GM21723 (cell line): ENCODE measurements around the gene NUBPL.
"Not testable (repeated sequence)": the region's sequence is repeated elsewhere in the genome, so short reads cannot be mapped to it uniquely, and the experiment has no call there.

Experiments
- ATAC-seq: cut with Tn5 transposase; IDR thresholded peaks from one replicate; pipeline ENCODE4 v1.9.1; 2021; ENCODE audit warnings: mild to moderate bottlenecking, moderate library complexity; ENCODE audit not compliant: unreplicated experiment

The NUBPL gene

GRCh38 chr14:31802838-31803237 lies 241.6 kb downstream of the NUBPL start:
- ATAC-seq = no peak

DNA sequence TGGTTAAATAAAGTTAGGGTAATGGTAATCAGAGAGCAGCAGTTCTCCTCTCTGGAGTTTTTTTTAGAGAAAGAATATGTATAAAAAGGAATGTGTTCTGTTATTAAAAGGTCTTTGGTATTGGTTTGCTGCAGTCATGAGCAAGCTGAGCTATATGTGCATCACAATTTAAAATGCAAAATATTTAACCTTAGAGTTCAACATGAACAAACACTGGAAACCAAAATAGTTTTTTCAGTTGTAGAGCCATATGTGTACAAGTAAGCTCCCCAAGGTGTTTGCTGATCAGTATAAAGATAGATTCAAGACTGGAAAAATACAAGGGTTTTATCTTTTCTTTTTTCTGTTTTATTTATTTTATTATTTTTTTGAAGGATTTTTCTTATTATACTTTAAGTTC lies 245.0 kb downstream of the NUBPL start:
- no peak for ATAC-seq

DNA sequence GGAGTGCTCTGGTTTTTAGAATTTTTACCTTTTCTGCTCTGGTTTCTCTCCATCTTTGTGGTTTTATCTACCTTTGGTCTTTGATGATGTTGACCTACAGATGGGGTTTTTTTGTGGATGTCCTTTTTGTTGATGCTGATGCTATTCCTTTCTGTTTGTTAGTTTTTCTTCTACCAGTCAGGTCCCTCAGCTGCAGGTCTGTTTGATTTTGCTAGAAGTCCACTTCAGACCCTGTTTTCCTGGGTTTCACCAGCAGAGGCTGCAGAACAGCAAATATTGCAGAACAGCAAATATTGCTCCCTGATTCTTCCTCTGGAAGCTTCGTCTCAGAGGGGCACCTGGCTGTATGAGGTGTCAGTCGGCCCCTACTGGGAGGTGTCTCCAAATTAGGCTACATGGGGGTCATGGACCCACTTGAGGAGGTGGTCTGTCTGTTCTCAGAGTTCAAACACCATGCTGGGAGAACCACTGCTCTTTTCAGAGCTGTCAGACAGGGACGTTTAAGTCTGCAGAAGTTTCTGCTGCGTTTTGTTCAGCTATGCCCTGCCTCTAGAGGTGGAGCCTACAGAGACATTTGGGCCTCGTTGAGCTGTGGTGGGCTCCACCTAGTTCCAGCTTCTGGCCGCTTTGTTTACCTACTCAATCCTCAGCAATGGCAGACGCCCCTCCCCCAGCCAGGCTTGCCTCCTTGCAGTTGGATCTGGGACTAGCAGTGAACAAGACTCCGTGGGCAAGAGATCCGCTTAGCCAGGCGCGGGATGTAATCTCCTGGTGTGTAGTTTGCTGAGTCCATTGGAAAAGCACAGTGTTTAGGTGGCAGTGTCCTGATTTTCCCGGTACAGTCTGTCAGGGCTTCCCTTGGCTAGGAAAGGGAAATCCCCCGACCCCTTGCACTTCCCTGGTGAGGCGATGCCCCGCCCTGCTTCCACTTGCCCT lies 250.8 kb downstream of the NUBPL start:
- not testable (repeated sequence) for ATAC-seq

- not testable (repeated sequence) for ATAC-seq
Observed at GRCh38 chr14:31813724-31814490, 252.7 kb downstream of the NUBPL start.

DNA sequence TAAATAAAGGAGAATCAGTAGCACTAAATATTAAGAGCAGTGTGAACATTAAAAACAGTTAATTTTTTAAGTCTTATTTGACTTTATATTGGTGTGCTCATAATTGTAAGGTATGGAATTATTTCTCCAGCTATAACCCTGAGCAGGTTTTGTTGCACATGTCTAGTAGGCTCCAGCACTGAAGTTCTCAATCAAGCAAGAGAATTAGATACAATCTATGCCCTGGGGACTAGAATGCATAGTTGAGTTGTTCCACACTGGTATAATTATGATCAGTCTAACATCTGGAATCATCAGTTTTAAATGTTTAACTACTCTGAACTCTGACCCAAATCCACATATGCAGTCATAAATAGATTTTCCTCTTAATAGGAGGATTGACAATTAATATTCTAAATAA lies 258.1 kb downstream of the NUBPL start:
- no peak for ATAC-seq

DNA sequence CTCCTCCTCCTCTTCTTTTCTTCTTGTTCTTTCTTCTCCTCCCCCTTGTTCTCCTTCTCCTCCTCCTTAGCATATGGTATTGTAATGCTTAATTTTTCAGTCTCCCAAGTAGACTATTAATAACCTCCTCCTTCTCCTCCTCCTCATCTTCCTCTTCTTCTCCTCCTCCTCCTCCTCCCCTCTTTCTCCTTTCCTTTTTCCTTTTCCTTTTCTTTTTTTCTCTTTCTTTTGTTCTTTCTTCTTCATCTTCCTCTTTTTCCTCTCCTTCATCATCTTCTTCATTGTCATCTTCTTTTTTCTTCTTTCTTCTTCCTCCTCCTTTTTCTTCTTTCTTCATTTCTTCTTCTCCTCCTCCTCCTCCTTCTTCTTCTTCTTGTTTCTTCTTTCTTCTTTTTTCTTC lies 264.3 kb downstream of the NUBPL start:
- no peak for ATAC-seq

- ATAC-seq = no peak
Observed at GRCh38 chr14:31827325-31827724, 266.1 kb downstream of the NUBPL start.

DNA sequence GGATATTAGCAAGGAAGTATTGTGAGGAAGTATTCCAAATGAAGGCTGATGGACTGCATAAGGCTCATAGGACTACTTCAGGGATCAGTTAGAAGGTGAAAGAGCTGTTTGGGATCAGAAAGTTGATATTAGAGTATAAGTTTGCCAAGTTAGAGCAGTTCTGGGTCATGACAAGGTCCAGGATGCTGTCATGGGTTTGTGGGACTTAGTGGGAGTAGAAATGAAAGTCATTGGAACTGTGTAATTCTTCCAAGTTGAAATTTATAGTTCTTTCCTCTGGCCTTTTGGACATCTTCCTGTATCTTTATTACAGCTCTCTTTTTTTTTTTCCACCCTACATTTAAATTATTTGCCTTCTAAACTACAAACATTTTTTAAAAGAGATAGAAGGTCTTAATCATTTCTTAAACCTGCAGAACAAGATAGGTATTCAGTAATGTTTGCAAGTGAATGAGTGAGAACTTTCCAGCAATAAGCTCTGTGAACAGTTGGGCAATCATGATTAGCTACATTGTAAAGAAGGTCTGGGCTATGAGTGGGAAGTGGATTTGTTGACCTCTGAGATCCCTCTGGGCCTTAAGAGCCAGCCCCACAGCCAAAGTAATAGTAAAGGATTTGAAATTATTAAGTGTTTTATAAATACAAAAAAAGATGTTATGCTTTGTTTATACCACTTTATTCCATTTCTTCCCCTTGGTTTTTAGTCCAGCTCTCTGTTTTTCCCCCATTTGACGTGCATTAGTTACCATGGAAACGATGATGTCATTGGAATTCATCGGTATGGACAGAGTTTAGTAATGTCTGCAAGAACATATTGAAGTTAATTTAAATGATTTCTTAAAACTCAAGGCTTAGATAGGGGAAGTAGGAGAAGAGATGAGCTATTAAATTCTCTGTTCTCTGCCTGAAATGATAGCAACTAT lies 268.0 kb downstream of the NUBPL start:
- no peak for ATAC-seq

GRCh38 chr14:31834616-31835015 lies 273.4 kb downstream of the NUBPL start:
- no peak for ATAC-seq

GRCh38 chr14:31835049-31835448 lies 273.8 kb downstream of the NUBPL start:
- ATAC-seq = no peak

GRCh38 chr14:31837031-31837430 lies 275.8 kb downstream of the NUBPL start:
- no peak for ATAC-seq

DNA sequence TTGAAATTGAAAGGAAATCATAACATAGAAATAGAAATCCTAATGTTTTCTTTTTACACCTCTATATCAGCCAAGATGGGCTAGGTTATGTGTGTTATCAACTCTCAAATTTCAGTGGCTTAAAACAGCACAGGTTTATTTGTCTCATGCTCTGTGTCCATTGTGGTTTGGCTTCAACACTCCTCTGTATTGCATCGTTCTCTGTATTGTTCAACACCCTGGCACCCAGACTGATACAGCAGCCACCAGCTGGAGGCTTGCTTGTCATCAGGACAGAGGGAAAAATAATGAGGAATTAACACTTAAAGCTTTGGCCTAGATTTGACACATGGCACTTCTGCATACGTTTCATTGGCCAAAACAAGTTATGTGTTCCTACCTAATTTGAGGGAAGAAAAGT lies 281.7 kb downstream of the NUBPL start:
- ATAC-seq = no peak

DNA sequence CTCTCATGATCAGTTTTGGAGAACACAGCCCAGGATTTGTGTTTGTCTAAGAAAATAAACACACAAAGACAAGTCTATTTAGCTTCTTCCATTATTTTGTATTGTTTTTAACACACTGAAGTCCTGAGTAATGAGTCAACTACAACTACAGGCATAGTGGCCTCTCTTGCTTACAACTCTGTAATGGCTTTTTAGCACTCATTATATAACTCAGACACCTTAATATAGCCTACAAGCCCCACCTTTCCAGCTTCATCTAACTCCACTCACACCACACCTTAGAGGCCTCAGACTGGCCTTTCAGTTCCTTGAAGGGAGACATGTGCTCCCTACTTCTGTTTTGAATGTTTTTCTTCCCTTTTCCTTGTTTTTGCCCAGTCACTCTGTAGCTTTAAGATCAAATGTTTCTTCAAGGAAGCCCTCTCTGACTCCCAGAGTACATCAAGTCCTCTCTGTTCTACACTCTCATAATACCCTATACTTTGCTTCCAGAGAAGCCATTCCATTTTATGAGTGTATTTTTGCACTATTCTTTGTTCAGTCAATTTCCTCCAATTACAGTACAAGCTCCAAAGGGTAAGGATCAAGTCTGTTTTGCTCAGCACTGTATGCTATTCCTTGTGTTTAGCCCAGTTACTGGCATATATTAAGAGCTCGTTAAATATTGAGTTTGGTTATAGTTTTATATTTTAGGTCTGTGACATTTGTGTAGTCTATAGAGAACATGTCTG lies 282.3 kb downstream of the NUBPL start:
- no peak for ATAC-seq

GRCh38 chr14:31854508-31855075 lies 293.4 kb downstream of the NUBPL start:
- peak; percentile 56 for ATAC-seq

- ATAC-seq = no peak
Observed at GRCh38 chr14:31855262-31855661, 294.1 kb downstream of the NUBPL start.

DNA sequence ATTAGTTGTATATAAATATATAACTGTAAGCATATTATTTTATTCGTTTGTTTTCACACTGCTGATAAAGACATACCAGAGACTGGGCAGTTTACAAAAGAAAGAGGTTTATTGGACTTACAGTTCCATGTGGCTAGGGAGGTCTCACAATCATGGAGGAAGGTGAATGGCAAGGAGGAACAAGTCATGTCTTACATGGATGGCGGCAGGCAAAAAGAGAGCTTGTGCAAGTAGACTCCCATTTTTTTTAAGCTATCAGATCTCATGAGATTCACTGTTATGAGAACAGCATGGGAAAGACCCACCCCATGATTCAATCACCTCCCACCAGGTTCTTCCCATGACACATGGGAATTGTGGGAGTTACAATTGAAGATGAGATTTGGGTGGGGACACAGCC lies 294.8 kb downstream of the NUBPL start:
- ATAC-seq = not testable (repeated sequence)

DNA sequence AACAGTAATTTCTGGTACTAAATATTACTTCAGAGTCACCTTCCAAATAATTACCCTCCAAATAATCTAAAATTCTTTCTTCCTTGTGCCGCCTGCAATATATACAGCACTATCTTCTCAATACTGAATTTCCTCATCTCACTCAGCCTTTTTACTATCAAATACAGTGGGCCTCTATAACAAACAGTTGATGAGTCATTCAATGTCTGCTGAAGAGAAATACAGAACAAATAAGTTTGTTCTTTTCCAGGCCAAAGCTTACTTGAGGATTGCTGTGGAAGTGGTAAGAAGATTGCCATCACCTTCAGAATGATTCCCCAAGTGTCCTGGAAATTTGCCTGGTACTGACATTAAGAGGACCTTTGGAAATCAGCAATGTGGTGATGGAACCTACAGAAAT lies 297.7 kb downstream of the NUBPL start:
- no peak for ATAC-seq

DNA sequence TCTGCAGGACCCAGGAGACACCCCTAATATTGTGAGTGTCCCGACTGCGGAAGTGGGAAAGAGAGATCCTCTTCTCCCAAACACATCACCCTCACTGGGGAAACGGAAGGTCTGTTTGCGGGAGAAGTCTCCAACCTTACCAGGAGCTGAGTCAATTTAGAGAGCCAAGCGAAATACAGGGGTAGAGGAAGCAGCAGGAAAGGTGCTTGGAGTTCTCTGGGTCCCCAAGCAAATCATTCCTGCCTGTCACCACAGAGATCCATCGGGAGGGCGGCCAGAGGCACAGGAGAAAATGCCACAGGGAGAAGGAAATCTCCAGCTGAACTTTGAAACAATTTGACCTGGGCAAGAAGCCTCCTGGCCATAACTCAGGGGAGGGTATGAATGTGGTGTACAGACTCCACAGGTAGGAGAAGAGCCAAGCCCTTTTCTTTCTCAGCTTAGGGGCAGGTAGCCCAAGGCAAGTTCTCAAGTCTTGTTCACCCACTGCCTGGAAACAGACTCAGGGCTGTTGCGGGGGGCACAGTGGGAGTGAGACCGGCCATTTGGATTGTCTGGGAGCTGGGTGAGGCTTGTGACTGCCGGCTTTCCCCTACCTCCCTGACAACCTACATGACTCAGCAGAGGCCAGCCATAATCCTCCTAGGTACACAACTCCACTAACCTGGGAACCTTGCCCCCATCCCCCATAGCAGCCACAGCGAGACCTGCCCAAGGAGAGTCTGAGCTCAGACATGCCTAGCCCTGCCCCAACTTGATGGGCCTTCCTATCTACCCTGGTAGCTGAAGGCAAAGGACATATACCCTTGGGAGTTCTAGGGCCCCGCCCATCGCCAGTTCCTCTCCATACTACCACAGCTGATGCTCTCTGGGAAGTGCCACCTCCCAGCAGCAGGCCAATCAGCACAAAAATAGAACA lies 304.0 kb downstream of the NUBPL start:
- no peak for ATAC-seq

DNA sequence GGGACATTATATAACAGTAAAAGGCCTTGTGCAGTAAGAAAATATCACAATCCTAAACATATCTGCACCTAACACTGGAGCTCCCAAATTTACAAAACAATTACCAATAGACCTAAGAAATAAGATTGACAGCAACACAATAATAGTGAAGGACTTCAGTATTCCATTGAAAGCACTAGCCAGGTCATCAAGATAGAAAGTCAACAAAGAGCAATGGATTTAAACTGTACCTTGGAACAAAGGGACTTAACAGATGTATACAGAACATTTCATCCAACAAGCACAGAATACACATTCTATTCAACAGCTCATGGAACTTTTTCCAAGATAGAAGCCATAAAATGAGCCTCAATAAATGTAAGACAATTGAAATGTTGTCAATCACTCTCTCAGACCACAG lies 306.4 kb downstream of the NUBPL start:
- no peak for ATAC-seq
